K562 (cell line): ENCODE measurements around the gene ZDHHC5.

ENCODE experiments used
- BACH1 ChIP-seq: fragments of 200-800 bp; sonication (Bioruptor generic); IDR thresholded peaks from 2 replicates; pipeline ENCODE4 v1.6.1; 2016; ENCODE audit warnings: missing genetic modification characterization, missing compliant biosample characterization
- CEBPB ChIP-seq: fragments of 450-650 bp; IDR thresholded peaks from 2 replicates; pipeline ENCODE4 v1.6.1; 2016; ENCODE audit warnings: missing genetic modification characterization, missing compliant biosample characterization
- CHCHD3 ChIP-seq: fragments of 250-450 bp; sonication (Bioruptor Pico); IDR thresholded peaks from 2 replicates; pipeline ENCODE4 v2.1.2; 2022; ENCODE audit warnings: mild to moderate bottlenecking
- RAD21 ChIP-seq, 2 experiments: fragments of 250-450 bp in 1 of 2; fragments of 450-650 bp in 1 of 2; sonication (Bioruptor Pico) in 1 of 2; formaldehyde crosslinking in 1 of 2; IDR thresholded peaks in 1 of 2; conservative IDR thresholded peaks in 1 of 2; 2 replicates each; pipeline versions ENCODE4 v1.4.0 to v1.8.0; 2020 to 2022; ENCODE audit warnings: mild to moderate bottlenecking in 2 of 2, moderate library complexity in 1 of 2
- SMC3 ChIP-seq: conservative IDR thresholded peaks from 2 replicates; pipeline ENCODE4 v1.6.1; 2011; ENCODE audit warnings: low read depth, low read length, improper control_type of control experiment; ENCODE audit not compliant: insufficient read depth
- ZNF174 ChIP-seq: fragments of 250-450 bp; sonication (Bioruptor Pico); IDR thresholded peaks from 2 replicates; pipeline ENCODE4 v1.4.0; 2020; ENCODE audit warnings: mild to moderate bottlenecking
- ZNF274 ChIP-seq: IDR thresholded peaks from 2 replicates; pipeline ENCODE4 v1.6.1; 2011; ENCODE audit warnings: low read depth, mild to moderate bottlenecking, low read length, moderate library complexity, borderline replicate concordance
- ZNF444 ChIP-seq: fragments of 250-450 bp; sonication (Bioruptor Pico); IDR thresholded peaks from 2 replicates; pipeline ENCODE4 v1.4.0; 2020; ENCODE audit warnings: mild to moderate bottlenecking, moderate library complexity
- ZNF79 ChIP-seq: fragments of 250-450 bp; sonication (Bioruptor Pico); IDR thresholded peaks from 2 replicates; pipeline ENCODE4 v1.4.0; 2020; ENCODE audit warnings: low read depth, mild to moderate bottlenecking, moderate library complexity
- TF ChIP-seq, protein P1 (sequence below): fragments of 200-600 bp; sonication (generic); IDR thresholded peaks from one replicate; pipeline ENCODE4 v1.6.1; 2012; ENCODE audit warnings: mild to moderate bottlenecking, low read depth, low read length, inconsistent platforms
- TF ChIP-seq, protein P2 (sequence below): fragments of 450-650 bp; formaldehyde crosslinking; conservative IDR thresholded peaks from 2 replicates; pipeline ENCODE4 v1.4.0; 2022; ENCODE audit warnings: mild to moderate bottlenecking, missing genetic modification characterization
- TF ChIP-seq, protein P3 (sequence below): sonication (generic); formaldehyde crosslinking; IDR thresholded peaks from 2 replicates; pipeline ENCODE4 v1.8.0; 2022; ENCODE audit warnings: missing genetic modification reagents, mild to moderate bottlenecking, moderate library complexity, borderline replicate concordance
- TF ChIP-seq, protein P4 (sequence below), 3 experiments: IDR thresholded peaks in 2 of 3; conservative IDR thresholded peaks in 1 of 3; 2 replicates each; pipeline ENCODE4 v1.5.1; 2011 to 2012; ENCODE audit warnings: low read length in 3 of 3, mild to moderate bottlenecking in 3 of 3, control low read depth in 2 of 3, improper control_type of control experiment in 1 of 3, inconsistent platforms in 1 of 3, low read depth in 1 of 3, mixed read lengths in 1 of 3, moderate library complexity in 1 of 3; ENCODE audit not compliant: insufficient read depth in 2 of 3

DNA sequence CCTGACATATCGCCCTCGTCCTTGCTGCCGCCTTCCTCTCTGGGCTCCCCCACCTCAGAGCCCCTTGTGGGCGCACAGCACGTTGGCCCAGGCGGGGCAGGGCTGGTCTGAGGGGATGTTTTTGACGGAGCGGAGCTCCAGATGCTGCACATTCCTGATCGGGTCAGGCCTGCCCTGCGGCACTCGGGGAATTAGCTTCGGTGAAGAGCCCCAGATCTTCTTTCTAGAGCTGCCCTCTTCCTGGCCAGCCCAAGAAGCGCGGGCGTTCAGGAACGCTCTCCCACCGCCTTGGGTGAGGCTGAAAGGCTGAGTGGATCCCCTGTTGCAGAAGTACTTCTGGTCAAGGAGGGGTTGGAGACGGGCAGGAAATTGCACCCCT lies 30.3 kb upstream of the ZDHHC5 start:
- no peak for TF ChIP-seq SMC3
- no peak for TF ChIP-seq BACH1
- no peak for TF ChIP-seq CHCHD3 (CRISPR knock-in tag)
- no peak for TF ChIP-seq ZNF79 (CRISPR knock-in tag)
- TF ChIP-seq, protein P1, sequence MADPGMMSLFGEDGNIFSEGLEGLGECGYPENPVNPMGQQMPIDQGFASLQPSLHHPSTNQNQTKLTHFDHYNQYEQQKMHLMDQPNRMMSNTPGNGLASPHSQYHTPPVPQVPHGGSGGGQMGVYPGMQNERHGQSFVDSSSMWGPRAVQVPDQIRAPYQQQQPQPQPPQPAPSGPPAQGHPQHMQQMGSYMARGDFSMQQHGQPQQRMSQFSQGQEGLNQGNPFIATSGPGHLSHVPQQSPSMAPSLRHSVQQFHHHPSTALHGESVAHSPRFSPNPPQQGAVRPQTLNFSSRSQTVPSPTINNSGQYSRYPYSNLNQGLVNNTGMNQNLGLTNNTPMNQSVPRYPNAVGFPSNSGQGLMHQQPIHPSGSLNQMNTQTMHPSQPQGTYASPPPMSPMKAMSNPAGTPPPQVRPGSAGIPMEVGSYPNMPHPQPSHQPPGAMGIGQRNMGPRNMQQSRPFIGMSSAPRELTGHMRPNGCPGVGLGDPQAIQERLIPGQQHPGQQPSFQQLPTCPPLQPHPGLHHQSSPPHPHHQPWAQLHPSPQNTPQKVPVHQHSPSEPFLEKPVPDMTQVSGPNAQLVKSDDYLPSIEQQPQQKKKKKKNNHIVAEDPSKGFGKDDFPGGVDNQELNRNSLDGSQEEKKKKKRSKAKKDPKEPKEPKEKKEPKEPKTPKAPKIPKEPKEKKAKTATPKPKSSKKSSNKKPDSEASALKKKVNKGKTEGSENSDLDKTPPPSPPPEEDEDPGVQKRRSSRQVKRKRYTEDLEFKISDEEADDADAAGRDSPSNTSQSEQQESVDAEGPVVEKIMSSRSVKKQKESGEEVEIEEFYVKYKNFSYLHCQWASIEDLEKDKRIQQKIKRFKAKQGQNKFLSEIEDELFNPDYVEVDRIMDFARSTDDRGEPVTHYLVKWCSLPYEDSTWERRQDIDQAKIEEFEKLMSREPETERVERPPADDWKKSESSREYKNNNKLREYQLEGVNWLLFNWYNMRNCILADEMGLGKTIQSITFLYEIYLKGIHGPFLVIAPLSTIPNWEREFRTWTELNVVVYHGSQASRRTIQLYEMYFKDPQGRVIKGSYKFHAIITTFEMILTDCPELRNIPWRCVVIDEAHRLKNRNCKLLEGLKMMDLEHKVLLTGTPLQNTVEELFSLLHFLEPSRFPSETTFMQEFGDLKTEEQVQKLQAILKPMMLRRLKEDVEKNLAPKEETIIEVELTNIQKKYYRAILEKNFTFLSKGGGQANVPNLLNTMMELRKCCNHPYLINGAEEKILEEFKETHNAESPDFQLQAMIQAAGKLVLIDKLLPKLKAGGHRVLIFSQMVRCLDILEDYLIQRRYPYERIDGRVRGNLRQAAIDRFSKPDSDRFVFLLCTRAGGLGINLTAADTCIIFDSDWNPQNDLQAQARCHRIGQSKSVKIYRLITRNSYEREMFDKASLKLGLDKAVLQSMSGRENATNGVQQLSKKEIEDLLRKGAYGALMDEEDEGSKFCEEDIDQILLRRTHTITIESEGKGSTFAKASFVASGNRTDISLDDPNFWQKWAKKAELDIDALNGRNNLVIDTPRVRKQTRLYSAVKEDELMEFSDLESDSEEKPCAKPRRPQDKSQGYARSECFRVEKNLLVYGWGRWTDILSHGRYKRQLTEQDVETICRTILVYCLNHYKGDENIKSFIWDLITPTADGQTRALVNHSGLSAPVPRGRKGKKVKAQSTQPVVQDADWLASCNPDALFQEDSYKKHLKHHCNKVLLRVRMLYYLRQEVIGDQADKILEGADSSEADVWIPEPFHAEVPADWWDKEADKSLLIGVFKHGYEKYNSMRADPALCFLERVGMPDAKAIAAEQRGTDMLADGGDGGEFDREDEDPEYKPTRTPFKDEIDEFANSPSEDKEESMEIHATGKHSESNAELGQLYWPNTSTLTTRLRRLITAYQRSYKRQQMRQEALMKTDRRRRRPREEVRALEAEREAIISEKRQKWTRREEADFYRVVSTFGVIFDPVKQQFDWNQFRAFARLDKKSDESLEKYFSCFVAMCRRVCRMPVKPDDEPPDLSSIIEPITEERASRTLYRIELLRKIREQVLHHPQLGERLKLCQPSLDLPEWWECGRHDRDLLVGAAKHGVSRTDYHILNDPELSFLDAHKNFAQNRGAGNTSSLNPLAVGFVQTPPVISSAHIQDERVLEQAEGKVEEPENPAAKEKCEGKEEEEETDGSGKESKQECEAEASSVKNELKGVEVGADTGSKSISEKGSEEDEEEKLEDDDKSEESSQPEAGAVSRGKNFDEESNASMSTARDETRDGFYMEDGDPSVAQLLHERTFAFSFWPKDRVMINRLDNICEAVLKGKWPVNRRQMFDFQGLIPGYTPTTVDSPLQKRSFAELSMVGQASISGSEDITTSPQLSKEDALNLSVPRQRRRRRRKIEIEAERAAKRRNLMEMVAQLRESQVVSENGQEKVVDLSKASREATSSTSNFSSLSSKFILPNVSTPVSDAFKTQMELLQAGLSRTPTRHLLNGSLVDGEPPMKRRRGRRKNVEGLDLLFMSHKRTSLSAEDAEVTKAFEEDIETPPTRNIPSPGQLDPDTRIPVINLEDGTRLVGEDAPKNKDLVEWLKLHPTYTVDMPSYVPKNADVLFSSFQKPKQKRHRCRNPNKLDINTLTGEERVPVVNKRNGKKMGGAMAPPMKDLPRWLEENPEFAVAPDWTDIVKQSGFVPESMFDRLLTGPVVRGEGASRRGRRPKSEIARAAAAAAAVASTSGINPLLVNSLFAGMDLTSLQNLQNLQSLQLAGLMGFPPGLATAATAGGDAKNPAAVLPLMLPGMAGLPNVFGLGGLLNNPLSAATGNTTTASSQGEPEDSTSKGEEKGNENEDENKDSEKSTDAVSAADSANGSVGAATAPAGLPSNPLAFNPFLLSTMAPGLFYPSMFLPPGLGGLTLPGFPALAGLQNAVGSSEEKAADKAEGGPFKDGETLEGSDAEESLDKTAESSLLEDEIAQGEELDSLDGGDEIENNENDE: no peak
- TF ChIP-seq, protein P2, sequence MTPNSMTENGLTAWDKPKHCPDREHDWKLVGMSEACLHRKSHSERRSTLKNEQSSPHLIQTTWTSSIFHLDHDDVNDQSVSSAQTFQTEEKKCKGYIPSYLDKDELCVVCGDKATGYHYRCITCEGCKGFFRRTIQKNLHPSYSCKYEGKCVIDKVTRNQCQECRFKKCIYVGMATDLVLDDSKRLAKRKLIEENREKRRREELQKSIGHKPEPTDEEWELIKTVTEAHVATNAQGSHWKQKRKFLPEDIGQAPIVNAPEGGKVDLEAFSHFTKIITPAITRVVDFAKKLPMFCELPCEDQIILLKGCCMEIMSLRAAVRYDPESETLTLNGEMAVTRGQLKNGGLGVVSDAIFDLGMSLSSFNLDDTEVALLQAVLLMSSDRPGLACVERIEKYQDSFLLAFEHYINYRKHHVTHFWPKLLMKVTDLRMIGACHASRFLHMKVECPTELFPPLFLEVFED (CRISPR knock-in tag): no peak
- TF ChIP-seq, protein P3, sequence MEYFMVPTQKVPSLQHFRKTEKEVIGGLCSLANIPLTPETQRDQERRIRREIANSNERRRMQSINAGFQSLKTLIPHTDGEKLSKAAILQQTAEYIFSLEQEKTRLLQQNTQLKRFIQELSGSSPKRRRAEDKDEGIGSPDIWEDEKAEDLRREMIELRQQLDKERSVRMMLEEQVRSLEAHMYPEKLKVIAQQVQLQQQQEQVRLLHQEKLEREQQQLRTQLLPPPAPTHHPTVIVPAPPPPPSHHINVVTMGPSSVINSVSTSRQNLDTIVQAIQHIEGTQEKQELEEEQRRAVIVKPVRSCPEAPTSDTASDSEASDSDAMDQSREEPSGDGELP (CRISPR knock-in tag): no peak
- TF ChIP-seq ZNF444: no peak
- TF ChIP-seq CEBPB (tag): no peak
- TF ChIP-seq RAD21 (CRISPR knock-in tag; conservative IDR thresholded peaks at IDR 0.05 in 1 of 2, IDR thresholded peaks at IDR 0.05 in 1 of 2): no peak
- TF ChIP-seq ZNF274: no peak
- TF ChIP-seq, protein P4, sequence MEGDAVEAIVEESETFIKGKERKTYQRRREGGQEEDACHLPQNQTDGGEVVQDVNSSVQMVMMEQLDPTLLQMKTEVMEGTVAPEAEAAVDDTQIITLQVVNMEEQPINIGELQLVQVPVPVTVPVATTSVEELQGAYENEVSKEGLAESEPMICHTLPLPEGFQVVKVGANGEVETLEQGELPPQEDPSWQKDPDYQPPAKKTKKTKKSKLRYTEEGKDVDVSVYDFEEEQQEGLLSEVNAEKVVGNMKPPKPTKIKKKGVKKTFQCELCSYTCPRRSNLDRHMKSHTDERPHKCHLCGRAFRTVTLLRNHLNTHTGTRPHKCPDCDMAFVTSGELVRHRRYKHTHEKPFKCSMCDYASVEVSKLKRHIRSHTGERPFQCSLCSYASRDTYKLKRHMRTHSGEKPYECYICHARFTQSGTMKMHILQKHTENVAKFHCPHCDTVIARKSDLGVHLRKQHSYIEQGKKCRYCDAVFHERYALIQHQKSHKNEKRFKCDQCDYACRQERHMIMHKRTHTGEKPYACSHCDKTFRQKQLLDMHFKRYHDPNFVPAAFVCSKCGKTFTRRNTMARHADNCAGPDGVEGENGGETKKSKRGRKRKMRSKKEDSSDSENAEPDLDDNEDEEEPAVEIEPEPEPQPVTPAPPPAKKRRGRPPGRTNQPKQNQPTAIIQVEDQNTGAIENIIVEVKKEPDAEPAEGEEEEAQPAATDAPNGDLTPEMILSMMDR (IDR thresholded peaks at IDR 0.05 in 2 of 3, conservative IDR thresholded peaks at IDR 0.05 in 1 of 3; ENCODE audit: insufficient read depth in 2 of 3, low read depth in 1 of 3, low read length in 3 of 3): no peak
- no peak for TF ChIP-seq ZNF174 (CRISPR knock-in tag)
